Measurements from ENCODE around the gene OTOP3.

GRCh38 chr17:74938194-74938950 lies 2.7 kb downstream of the OTOP3 start:
- TF ChIP-seq CTCF (conservative IDR thresholded peaks at IDR 0.05; ENCODE audit: low read depth, low read length) (no peak), EZH2phosphoT487 (IDR thresholded peaks at IDR 0.05; ENCODE audit: borderline replicate concordance, low read length) (no peak), EZH2 (IDR thresholded peaks at IDR 0.05; ENCODE audit: low read length, unreplicated experiment) (no peak)

Data from PC-3 (cell line).